ENCODE measurements around the gene TMEM175. TPM values are rescaled to one million over a fixed set of nuclear protein-coding genes. Genes with fewer than 3 reads are reported as not detected.
A peak's percentile ranks its signal among the peaks of the same experiment; 100 is the strongest.

TMEM175 gene
- total and polyA plus RNA-seq, 4 donors: 23.7 to 43.7 (median 27.4) TPM

DNA sequence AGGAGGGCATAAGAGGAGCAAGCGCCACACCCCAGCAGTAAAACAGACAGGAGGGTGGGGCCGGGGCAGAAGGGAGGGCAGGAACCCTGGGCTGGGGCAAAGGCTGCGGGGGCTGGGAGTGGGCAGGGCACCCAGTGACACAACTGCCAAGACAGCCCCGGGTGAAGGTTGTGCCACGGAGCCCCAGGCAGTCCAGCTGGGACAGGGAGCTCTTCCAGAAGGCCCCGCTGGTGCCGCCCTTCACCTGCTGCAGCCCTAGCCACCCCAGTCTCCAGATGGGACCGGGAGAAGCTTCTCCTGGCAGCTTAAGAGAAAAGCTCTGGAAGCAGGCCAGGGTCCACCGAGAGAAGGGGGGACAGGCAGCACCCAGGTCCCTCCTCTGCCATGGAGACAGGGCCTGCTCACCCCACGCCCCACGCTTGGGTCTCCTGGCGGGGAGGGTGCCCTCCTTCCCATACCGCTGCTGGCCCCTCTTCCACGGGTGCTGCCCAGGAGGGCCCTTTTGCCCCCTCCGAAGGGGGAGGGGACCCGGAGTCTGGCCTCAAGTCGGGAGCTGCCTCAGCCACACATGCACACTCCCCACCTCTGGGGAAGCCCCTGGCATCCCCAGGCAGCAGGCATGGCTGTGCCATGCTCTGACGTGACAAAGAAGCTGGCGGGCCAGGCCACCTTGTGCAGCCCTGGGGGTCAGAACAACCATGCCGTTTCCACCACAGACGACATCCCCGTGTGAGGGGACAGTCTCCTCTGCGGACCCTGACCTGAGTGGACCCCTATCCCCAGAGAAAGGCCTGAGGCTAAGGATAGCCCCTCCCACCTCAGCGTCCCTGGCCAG lies 39.6 kb downstream of the TMEM175 start:
- DNase-seq (no peak), ATAC-seq (ENCODE audit: insufficient read depth, low FRiP score) (no peak)
- H3K36me3 ChIP-seq (ENCODE audit: control insufficient read depth in 4 of 4, insufficient read depth in 4 of 4, low read length in 4 of 4): peaks cover 0 to 6% (median 0%) of the 10 kb centered on the region in 4 donors
- WGBS, 2 donors: 67 to 70% methylated on average over 22 to 24 of the region's 24 CpGs
- H3K4me1 ChIP-seq (ENCODE audit: control insufficient read depth in 5 of 5, insufficient read depth in 5 of 5, low read length in 5 of 5): peaks cover 3 to 18% (median 5%) of the 10 kb centered on the region in 5 donors
- TF ChIP-seq, protein P1, sequence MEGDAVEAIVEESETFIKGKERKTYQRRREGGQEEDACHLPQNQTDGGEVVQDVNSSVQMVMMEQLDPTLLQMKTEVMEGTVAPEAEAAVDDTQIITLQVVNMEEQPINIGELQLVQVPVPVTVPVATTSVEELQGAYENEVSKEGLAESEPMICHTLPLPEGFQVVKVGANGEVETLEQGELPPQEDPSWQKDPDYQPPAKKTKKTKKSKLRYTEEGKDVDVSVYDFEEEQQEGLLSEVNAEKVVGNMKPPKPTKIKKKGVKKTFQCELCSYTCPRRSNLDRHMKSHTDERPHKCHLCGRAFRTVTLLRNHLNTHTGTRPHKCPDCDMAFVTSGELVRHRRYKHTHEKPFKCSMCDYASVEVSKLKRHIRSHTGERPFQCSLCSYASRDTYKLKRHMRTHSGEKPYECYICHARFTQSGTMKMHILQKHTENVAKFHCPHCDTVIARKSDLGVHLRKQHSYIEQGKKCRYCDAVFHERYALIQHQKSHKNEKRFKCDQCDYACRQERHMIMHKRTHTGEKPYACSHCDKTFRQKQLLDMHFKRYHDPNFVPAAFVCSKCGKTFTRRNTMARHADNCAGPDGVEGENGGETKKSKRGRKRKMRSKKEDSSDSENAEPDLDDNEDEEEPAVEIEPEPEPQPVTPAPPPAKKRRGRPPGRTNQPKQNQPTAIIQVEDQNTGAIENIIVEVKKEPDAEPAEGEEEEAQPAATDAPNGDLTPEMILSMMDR (IDR thresholded peaks at IDR 0.05; ENCODE audit: control extremely low read depth, extremely low read depth): no peak
- no peak overlapping the region for H3K9ac ChIP-seq (ENCODE audit: insufficient read depth in 1 of 2, low read length in 2 of 2)
- H3K9me3 ChIP-seq (ENCODE audit: control insufficient read depth in 4 of 4, insufficient read depth in 3 of 4, low read length in 3 of 4): no peaks in the 10 kb centered on the region
- no peak overlapping the region for H3K27ac ChIP-seq (ENCODE audit: low read depth in 1 of 2, low read length in 1 of 2)
- H3K27me3 ChIP-seq (ENCODE audit: control insufficient read depth in 3 of 3, insufficient read depth in 3 of 3, low read length in 2 of 3): peaks cover 0 to 9% (median 0%) of the 10 kb centered on the region in 3 donors
- peak overlapping the region; percentile 3 for H3K4me3 ChIP-seq

GRCh38 chr4:972651-973424 lies 40.6 kb downstream of the TMEM175 start:
- Histone ChIP-seq H3K36me3 (ENCODE audit: control insufficient read depth in 4 of 4, insufficient read depth in 4 of 4, low read length in 4 of 4) (peaks cover 0 to 1% (median 0%) of the 10 kb centered on the region in 4 donors), H3K27me3 (ENCODE audit: control insufficient read depth in 3 of 3, insufficient read depth in 3 of 3, low read length in 2 of 3) (peaks cover 0 to 9% (median 0%) of the 10 kb centered on the region in 3 donors), H3K9me3 (ENCODE audit: control insufficient read depth in 4 of 4, insufficient read depth in 3 of 4, low read length in 3 of 4) (no peaks in the 10 kb centered on the region), H3K4me1 (ENCODE audit: control insufficient read depth in 5 of 5, insufficient read depth in 5 of 5, low read length in 5 of 5) (peaks cover 3 to 18% (median 5%) of the 10 kb centered on the region in 5 donors), H3K9ac (ENCODE audit: insufficient read depth in 1 of 2, low read length in 2 of 2) (no peak overlapping the region), H3K4me3 (peak overlapping the region; percentile 86), H3K27ac (ENCODE audit: low read depth in 1 of 2, low read length in 1 of 2) (no peak overlapping the region)
- TF ChIP-seq, protein P1 (IDR thresholded peaks at IDR 0.05; ENCODE audit: control extremely low read depth, extremely low read depth): no peak
- WGBS, 2 donors: 1% methylated on average over 46 to 65 of the region's 65 CpGs
- DNase-seq: no peak
- ATAC-seq (ENCODE audit: insufficient read depth, low FRiP score): peak; percentile 10

DNA sequence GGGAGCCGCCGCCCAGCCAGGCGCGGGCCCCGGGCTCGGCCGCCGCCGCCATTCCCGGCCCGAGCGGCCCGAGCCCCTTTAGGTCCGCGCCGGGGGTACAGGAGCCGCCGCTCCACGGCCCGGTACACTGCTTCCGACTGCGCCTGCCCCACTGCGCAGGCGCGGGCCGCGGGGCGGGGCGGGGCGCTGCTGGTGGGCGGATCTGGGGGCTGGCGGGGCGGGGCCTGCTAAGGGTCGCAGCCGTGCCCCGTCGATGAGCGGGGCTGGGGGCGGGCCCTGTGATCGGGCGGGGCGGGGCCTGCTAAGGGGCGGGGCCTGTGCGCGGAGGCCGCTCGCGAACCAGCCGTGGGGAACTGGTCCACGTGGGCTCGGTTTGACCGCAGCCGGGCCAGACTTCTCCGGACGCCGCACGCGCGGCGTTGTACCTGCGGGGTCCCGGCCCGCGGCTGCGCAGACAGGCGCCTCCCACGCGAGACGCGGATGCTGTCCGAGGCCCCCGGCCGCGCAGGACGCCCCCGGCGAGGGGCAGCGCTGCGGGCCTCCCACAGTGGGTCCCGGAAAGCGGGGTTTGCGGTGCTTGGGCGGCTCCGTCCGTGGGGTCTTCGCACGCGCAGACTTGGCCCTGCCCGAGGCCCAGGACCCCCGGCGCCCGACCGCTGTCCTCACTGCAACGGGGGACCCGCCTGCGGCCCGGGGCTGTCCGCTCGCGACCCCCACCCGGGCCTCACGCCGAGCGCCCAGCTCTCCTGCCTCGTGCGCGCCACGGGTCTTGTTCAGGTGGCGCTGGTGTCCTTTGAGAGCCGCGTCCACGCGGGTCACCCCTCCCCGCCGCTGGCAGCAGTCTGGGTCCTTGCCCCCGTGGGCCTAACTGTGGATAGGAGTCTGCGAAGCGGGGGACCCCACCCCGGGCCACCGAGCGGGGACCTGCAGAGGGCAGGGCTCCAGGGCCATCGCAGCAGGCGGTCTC lies 41.5 kb downstream of the TMEM175 start, which contains the start of gene DGKQ:
DGKQ (minus strand) TSS at position 139 of the 967 bp plus-strand sequence; CDS start at position 52, 87 bp downstream.
- H3K27ac ChIP-seq (ENCODE audit: low read depth in 1 of 2, low read length in 1 of 2): no peak within 1 kb of the TSS
- peaks cover 3 to 18% (median 5%) of the 10 kb centered on the region in 5 donors for H3K4me1 ChIP-seq (ENCODE audit: control insufficient read depth in 5 of 5, insufficient read depth in 5 of 5, low read length in 5 of 5)
- TF ChIP-seq, protein P1 (IDR thresholded peaks at IDR 0.05; ENCODE audit: control extremely low read depth, extremely low read depth): no peak
- ATAC-seq (ENCODE audit: insufficient read depth, low FRiP score): peak; percentile 98
- peaks cover 0 to 3% (median 0%) of the 10 kb centered on the region in 3 donors for H3K27me3 ChIP-seq (ENCODE audit: control insufficient read depth in 3 of 3, insufficient read depth in 3 of 3, low read length in 2 of 3)
- 22 to 40% methylated on average over 72 to 123 of the region's 123 CpGs for WGBS, 2 donors
- peaks cover 0 to 1% (median 0%) of the 10 kb centered on the region in 4 donors for H3K36me3 ChIP-seq (ENCODE audit: control insufficient read depth in 4 of 4, insufficient read depth in 4 of 4, low read length in 4 of 4)
- H3K9ac ChIP-seq (ENCODE audit: insufficient read depth in 1 of 2, low read length in 2 of 2): no peak within 1 kb of the TSS
- no peaks in the 10 kb centered on the region for H3K9me3 ChIP-seq (ENCODE audit: control insufficient read depth in 4 of 4, insufficient read depth in 3 of 4, low read length in 3 of 4)
- peak; percentile 80 to 89 (median 80) for DNase-seq
- peak within 1 kb of the TSS; percentile 86 for H3K4me3 ChIP-seq
